IMR-90 (cell line): ENCODE data around the gene IRF4. TPM values are rescaled to one million over a fixed set of nuclear protein-coding genes. Genes with fewer than 3 reads are reported as not detected.

Experiments
- ATAC-seq: fragments of 200-7000 bp; cut with Tn5 transposase; 2 replicates; pipeline ENCODE4 v1.9.1; 2020; ENCODE audit warnings: low read depth, mild to moderate bottlenecking, moderate library complexity
- BruUV-seq: library from RNA; stranded (reverse); fragments of 400-500 nt; replicated peaks from 2 replicates; lab custom pipeline; 2021; lab: Mats Ljungman, UMichigan
- CTCF ChIA-PET: fragments of 300-600 bp; formaldehyde crosslinking; extraction: SDS; loops from one replicate; lab custom pipeline; 2021; ENCODE audit warnings: antibody characterized with exemption; lab: Yijun Ruan, JAX
- POLR2A ChIA-PET: fragments of 300-600 bp; sonication (Branson Sonifier 250); formaldehyde crosslinking; loops from one replicate; lab custom pipeline; 2022; ENCODE audit warnings: antibody characterized with exemption; ENCODE audit not compliant: unreplicated experiment; lab: Charles Lee
- DNase-seq: peaks from one replicate; pipeline ENCODE4 v3.0.0; 2013
- H2AFZ ChIP-seq: replicated peaks from 2 replicates; pipeline ENCODE3; 2013; ENCODE audit warnings: low read length, mild to moderate bottlenecking; ENCODE audit not compliant: poor library complexity
- H2AK5ac ChIP-seq: 2 replicates; pipeline ENCODE4 v1.6.1; 2013; ENCODE audit warnings: low read depth, low read length, inconsistent platforms
- H2AK9ac ChIP-seq: replicated peaks from 2 replicates; pipeline ENCODE3; 2013; ENCODE audit warnings: mild to moderate bottlenecking, low read depth, low read length, moderate library complexity; ENCODE audit not compliant: poor library complexity
- H2BK120ac ChIP-seq: 2 replicates; pipeline ENCODE4 v1.6.1; 2013; ENCODE audit warnings: low read depth, low read length, inconsistent platforms
- H2BK15ac ChIP-seq: 3 replicates; pipeline ENCODE4 v1.6.1; 2013; ENCODE audit warnings: low read depth, low read length, inconsistent platforms
- H2BK20ac ChIP-seq: 2 replicates; pipeline ENCODE4 v1.6.1; 2013; ENCODE audit warnings: low read depth, mild to moderate bottlenecking, inconsistent platforms, low read length, moderate library complexity
- H2BK5ac ChIP-seq: 2 replicates; pipeline ENCODE4 v1.6.1; 2013; ENCODE audit warnings: mild to moderate bottlenecking, low read depth, low read length, inconsistent platforms; ENCODE audit not compliant: poor library complexity, severe bottlenecking
- H3K14ac ChIP-seq: replicated peaks from 2 replicates; pipeline ENCODE4 v1.6.1; 2013; ENCODE audit warnings: low read depth, low read length, inconsistent platforms
- H3K18ac ChIP-seq: 2 replicates; pipeline ENCODE4 v1.6.1; 2013; ENCODE audit warnings: low read depth, low read length, control low read depth
- H3K23ac ChIP-seq: 2 replicates; pipeline ENCODE4 v1.6.1; 2013; ENCODE audit warnings: low read depth, low read length, inconsistent platforms
- H3K27ac ChIP-seq: 2 replicates; pipeline ENCODE4 v1.5.1; 2013; ENCODE audit warnings: mild to moderate bottlenecking, control low read depth, low read length; ENCODE audit not compliant: insufficient read depth
- H3K27me3 ChIP-seq: 2 replicates; pipeline ENCODE4 v1.6.1; 2013; ENCODE audit warnings: low read length; ENCODE audit not compliant: control insufficient read depth, insufficient read depth
- H3K36me3 ChIP-seq: 2 replicates; pipeline ENCODE4 v1.6.1; 2013; ENCODE audit warnings: low read length, mixed read lengths; ENCODE audit not compliant: control insufficient read depth, insufficient read depth
- H3K4ac ChIP-seq: 2 replicates; pipeline ENCODE4 v1.6.1; 2013; ENCODE audit warnings: low read depth, low read length, inconsistent platforms
- H3K4me1 ChIP-seq: 2 replicates; pipeline ENCODE4 v1.6.1; 2013; ENCODE audit warnings: low read length, mixed read lengths; ENCODE audit not compliant: control insufficient read depth, insufficient read depth
- H3K4me2 ChIP-seq: 2 replicates; pipeline ENCODE4 v1.6.1; 2013; ENCODE audit warnings: low read depth, mild to moderate bottlenecking, control low read depth, low read length, moderate library complexity
- H3K4me3 ChIP-seq: 2 replicates; pipeline ENCODE4 v1.5.1; 2013; ENCODE audit warnings: low read depth, mild to moderate bottlenecking, control low read depth, low read length, moderate library complexity; ENCODE audit not compliant: insufficient read depth
- H3K56ac ChIP-seq: 2 replicates; pipeline ENCODE4 v1.6.1; 2013; ENCODE audit warnings: low read length, inconsistent platforms; ENCODE audit not compliant: insufficient read depth; ENCODE audit errors: extremely low read depth
- H3K79me1 ChIP-seq, 2 experiments: 2 replicates each; pipeline ENCODE4 v1.6.1; 2013; ENCODE audit warnings: low read length in 2 of 2, inconsistent platforms in 1 of 2, low read depth in 1 of 2
- H3K9ac ChIP-seq: 2 replicates; pipeline ENCODE4 v1.6.1; 2013; ENCODE audit warnings: low read depth, low read length, control low read depth
- H3K9me1 ChIP-seq: 2 replicates; pipeline ENCODE4 v1.6.1; 2013; ENCODE audit warnings: low read length, inconsistent platforms; ENCODE audit not compliant: insufficient read depth
- H3K9me3 ChIP-seq: 2 replicates; pipeline ENCODE4 v1.6.1; 2013; ENCODE audit warnings: low read length; ENCODE audit not compliant: control insufficient read depth, insufficient read depth
- H4K20me1 ChIP-seq: 2 replicates; pipeline ENCODE4 v1.6.1; 2013; ENCODE audit warnings: low read length, inconsistent platforms; ENCODE audit not compliant: insufficient read depth
- H4K5ac ChIP-seq: 2 replicates; pipeline ENCODE4 v1.6.1; 2013; ENCODE audit warnings: mild to moderate bottlenecking, low read depth, low read length, control low read depth
- H4K8ac ChIP-seq, 2 experiments: 2 replicates each; pipeline ENCODE4 v1.6.1; 2013; ENCODE audit warnings: low read depth in 2 of 2, low read length in 2 of 2, control low read depth in 1 of 2, inconsistent platforms in 1 of 2
- H4K91ac ChIP-seq: 2 replicates; pipeline ENCODE4 v1.6.1; 2013; ENCODE audit warnings: low read depth, low read length, inconsistent platforms; ENCODE audit not compliant: insufficient read depth
- BHLHE40 ChIP-seq: fragments of 150-350 bp; IDR thresholded peaks from 2 replicates; pipeline ENCODE4 v1.6.1; 2016; ENCODE audit warnings: mild to moderate bottlenecking, low read depth, low read length
- CEBPB ChIP-seq: IDR thresholded peaks from 2 replicates; pipeline ENCODE4 v1.6.1; 2012; ENCODE audit warnings: low read depth, low read length, improper control_type of control experiment
- CHD1 ChIP-seq: IDR thresholded peaks from 2 replicates; pipeline ENCODE4 v1.6.1; 2012; ENCODE audit warnings: low read depth, low read length, improper control_type of control experiment
- CTCF ChIP-seq: conservative IDR thresholded peaks from 2 replicates; pipeline ENCODE4 v1.5.1; 2012; ENCODE audit warnings: mild to moderate bottlenecking, low read depth, low read length, improper control_type of control experiment
- ELK1 ChIP-seq: fragments of 150-350 bp; IDR thresholded peaks from 2 replicates; pipeline ENCODE4 v1.6.1; 2016; ENCODE audit warnings: low read depth, mild to moderate bottlenecking, low read length, moderate library complexity, borderline replicate concordance
- FOS ChIP-seq: fragments of 150-350 bp; IDR thresholded peaks from 2 replicates; pipeline ENCODE4 v1.6.1; 2016; ENCODE audit warnings: low read depth, low read length
- MAFK ChIP-seq: IDR thresholded peaks from 2 replicates; pipeline ENCODE4 v1.6.1; 2012; ENCODE audit warnings: low read depth, low read length, improper control_type of control experiment
- MAZ ChIP-seq: IDR thresholded peaks from 2 replicates; pipeline ENCODE4 v1.6.1; 2012; ENCODE audit warnings: low read depth, mild to moderate bottlenecking, low read length, improper control_type of control experiment, moderate library complexity, borderline replicate concordance
- MXI1 ChIP-seq: IDR thresholded peaks from 2 replicates; pipeline ENCODE4 v1.6.1; 2012; ENCODE audit warnings: low read depth, mild to moderate bottlenecking, low read length, moderate library complexity, borderline replicate concordance
- NFE2L2 ChIP-seq: fragments of 150-350 bp; IDR thresholded peaks from 2 replicates; pipeline ENCODE4 v1.6.1; 2016; ENCODE audit warnings: low read depth, mild to moderate bottlenecking, low read length
- POLR2A ChIP-seq: IDR thresholded peaks from 2 replicates; pipeline ENCODE4 v1.6.1; 2012; ENCODE audit warnings: mild to moderate bottlenecking, low read depth, low read length
- RAD21 ChIP-seq: IDR thresholded peaks from 2 replicates; pipeline ENCODE4 v1.6.1; 2012; ENCODE audit warnings: low read length, improper control_type of control experiment
- RFX5 ChIP-seq: IDR thresholded peaks from 2 replicates; pipeline ENCODE4 v1.8.0; 2012; ENCODE audit warnings: low read depth, mild to moderate bottlenecking, low read length, moderate library complexity
- SMC3 ChIP-seq: fragments of 150-350 bp; IDR thresholded peaks from 2 replicates; pipeline ENCODE4 v1.6.1; 2016; ENCODE audit warnings: low read depth, mild to moderate bottlenecking, antibody characterized with exemption, low read length, moderate library complexity
- WGBS, 2 experiments: methylation state at CpG; one replicate each; pipeline versions ENCODE4 v1.1.5 to v1.1.7; 2013; ENCODE audit warnings: missing lambda C conversion rate in 2 of 2; ENCODE audit not compliant: insufficient read length in 1 of 2; ENCODE audit errors: extremely low coverage in 2 of 2; 5-methylcytosine and 5-hydroxymethylcytosine counted together
- dilution Hi-C: fragments of 300-500 bp; cut with HindIII; formaldehyde crosslinking; loops from one replicate; pipeline ENCODE4 v1.14.3; 2018; ENCODE audit warnings: low sequenced_read_pairs; ENCODE audit not compliant: unreplicated experiment
- in situ Hi-C: fragments of 300-500 bp; cut with MboI; formaldehyde crosslinking; loops from 3 replicates; pipeline ENCODE4 v1.14.3; 2019; ENCODE audit warnings: low sequenced_read_pairs, inconsistent platforms, mixed read lengths
- intact Hi-C: fragments of 100-400 bp; cut with micrococcal nuclease; formaldehyde crosslinking; loops from 2 replicates; pipeline ENCODE4 v1.10.0; 2022
- polyA plus RNA-seq, 3 experiments: library from polyadenylated mRNA; depleted of rRNA; stranded (reverse); fragments of >200 nt; gene quantifications; 2 replicates each; pipeline ENCODE4 v1.2.3, GENCODE V29; 2012; ENCODE audit warnings: low replicate concordance in 1 of 3
- total RNA-seq: library from RNA; depleted of rRNA; stranded (reverse); fragments of >200 nt; gene quantifications from 2 replicates; pipeline ENCODE4 v1.2.3, GENCODE V29; 2012
- TF ChIP-seq, protein P1 (sequence below): fragments of 150-350 bp; IDR thresholded peaks from 2 replicates; pipeline ENCODE4 v1.6.1; 2017; ENCODE audit warnings: mild to moderate bottlenecking, antibody characterized with exemption, low read length, low read depth

IRF4 gene
- total and polyA plus RNA-seq, 2 of the 4 experiments (the other 2 are of a cell fraction) = not detected

GRCh38 chr6:376827-377640 is 14.5 kb upstream of the IRF4 start:
- H3K56ac ChIP-seq = no peak overlapping the region
- no peak overlapping the region for H4K91ac ChIP-seq
- H3K9me3 ChIP-seq = peaks cover 23% of the 10 kb centered on the region
- no peak overlapping the region for H4K5ac ChIP-seq
- no peak overlapping the region for H2AK9ac ChIP-seq
- H2AK5ac ChIP-seq = no peak overlapping the region
- no peak overlapping the region for H3K4me3 ChIP-seq
- no peaks in the 10 kb centered on the region for H3K9me1 ChIP-seq
- no peak overlapping the region for H3K4ac ChIP-seq
- H2AFZ ChIP-seq = no peak overlapping the region
- intact Hi-C loops (no loop called here), dilution Hi-C loops (no loop called here), in situ Hi-C loops (no loop called here)
- H3K14ac ChIP-seq = no peak overlapping the region
- H4K20me1 ChIP-seq = no peaks in the 10 kb centered on the region
- no peak overlapping the region for H2BK5ac ChIP-seq
- no peak overlapping the region for H3K18ac ChIP-seq
- DNase-seq (no peak), ATAC-seq (no peak)
- ChIA-PET CTCF (interaction anchor here (1.3 kb wide), 1 partner anchor 9 kb away, joined by 4 read pairs; no protein-coding TSS in a partner anchor), POLR2A (no interaction called here)
- H2BK20ac ChIP-seq = no peak overlapping the region
- peaks cover 40% of the 10 kb centered on the region for H3K27me3 ChIP-seq
- WGBS, 2 experiments = 44% methylated on average over 5 of the region's 10 CpGs; no CpG with 5 or more reads in 1 of the 2 experiments
- no peak overlapping the region for H3K23ac ChIP-seq
- no peak overlapping the region for H2BK15ac ChIP-seq
- H3K4me2 ChIP-seq = no peak overlapping the region
- no peaks in the 10 kb centered on the region for H3K79me1 ChIP-seq
- H4K8ac ChIP-seq = no peak overlapping the region
- H2BK120ac ChIP-seq = no peak overlapping the region
- H3K4me1 ChIP-seq = no peaks in the 10 kb centered on the region
- no TSS peak for BruUV-seq
- no peak overlapping the region for H3K27ac ChIP-seq
- H3K9ac ChIP-seq = no peak overlapping the region
- no peaks in the 10 kb centered on the region for H3K36me3 ChIP-seq
- TF ChIP-seq, protein P1, sequence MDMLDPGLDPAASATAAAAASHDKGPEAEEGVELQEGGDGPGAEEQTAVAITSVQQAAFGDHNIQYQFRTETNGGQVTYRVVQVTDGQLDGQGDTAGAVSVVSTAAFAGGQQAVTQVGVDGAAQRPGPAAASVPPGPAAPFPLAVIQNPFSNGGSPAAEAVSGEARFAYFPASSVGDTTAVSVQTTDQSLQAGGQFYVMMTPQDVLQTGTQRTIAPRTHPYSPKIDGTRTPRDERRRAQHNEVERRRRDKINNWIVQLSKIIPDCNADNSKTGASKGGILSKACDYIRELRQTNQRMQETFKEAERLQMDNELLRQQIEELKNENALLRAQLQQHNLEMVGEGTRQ = no peak
- TF ChIP-seq MAFK = no peak
- TF ChIP-seq SMC3 = no peak
- no peak for TF ChIP-seq NFE2L2
- no peak for TF ChIP-seq MXI1
- no peak for TF ChIP-seq CEBPB
- TF ChIP-seq POLR2A = no peak
- TF ChIP-seq RFX5 = no peak
- no peak for TF ChIP-seq FOS
- TF ChIP-seq ELK1 = no peak
- TF ChIP-seq CHD1 = no peak
- TF ChIP-seq RAD21 = no peak
- TF ChIP-seq MAZ = no peak
- no peak for TF ChIP-seq CTCF
- no peak for TF ChIP-seq BHLHE40
